Mucosa of stomach (tissue), 1 donor: ENCODE results near the gene PAN3.

Experiments used
- H3K27me3 ChIP-seq: one replicate; pipeline ENCODE4 v1.7.0; 2013; ENCODE audit warnings: mild to moderate bottlenecking, low read length; ENCODE audit not compliant: control insufficient read depth, insufficient read depth
- H3K36me3 ChIP-seq: one replicate; pipeline ENCODE4 v1.7.0; 2013; ENCODE audit warnings: low read length; ENCODE audit not compliant: control insufficient read depth, insufficient read depth
- H3K4me1 ChIP-seq: one replicate; pipeline ENCODE4 v1.7.0; 2013; ENCODE audit warnings: mild to moderate bottlenecking, low read length; ENCODE audit not compliant: control insufficient read depth, insufficient read depth
- H3K4me3 ChIP-seq: one replicate; pipeline ENCODE4 v1.7.0; 2013; ENCODE audit warnings: low read length
- H3K9ac ChIP-seq: one replicate; pipeline ENCODE4 v1.7.0; 2013; ENCODE audit warnings: mild to moderate bottlenecking, low read length, moderate library complexity
- H3K9me3 ChIP-seq: one replicate; pipeline ENCODE4 v1.7.0; 2013; ENCODE audit warnings: mild to moderate bottlenecking, low read length, moderate library complexity; ENCODE audit not compliant: control insufficient read depth
- donor health status: Pancreatic carcinoma.

PAN3 gene

GRCh38 chr13:28239374-28239773 is 101.0 kb downstream of the PAN3 start:
- Histone ChIP-seq H3K36me3 (no peaks in the 10 kb centered on the region), H3K27me3 (no peaks in the 10 kb centered on the region), H3K9me3 (no peaks in the 10 kb centered on the region), H3K4me1 (no peaks in the 10 kb centered on the region), H3K4me3 (no peak overlapping the region), H3K9ac (no peak overlapping the region)

DNA sequence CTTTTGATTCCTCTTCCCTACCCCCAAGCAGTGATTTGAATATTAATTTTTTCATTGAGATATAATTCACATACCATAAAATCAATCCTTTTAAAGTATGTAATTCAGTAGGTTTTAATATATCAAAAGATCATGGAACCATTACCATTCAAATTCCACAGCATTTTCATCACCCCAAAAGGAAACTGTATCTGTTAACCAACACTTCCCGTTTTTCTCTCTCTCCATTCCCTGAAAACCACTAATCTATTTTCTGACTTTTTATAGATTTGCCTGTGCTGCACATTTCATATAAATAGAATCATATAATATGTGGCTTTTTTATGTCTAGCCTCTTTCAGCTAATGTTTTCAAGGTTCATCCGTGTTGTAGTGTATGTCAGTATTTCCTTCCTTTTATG is 107.1 kb downstream of the PAN3 start:
- H3K4me3 ChIP-seq = no peak overlapping the region
- H3K27me3 ChIP-seq = no peaks in the 10 kb centered on the region
- no peak overlapping the region for H3K9ac ChIP-seq
- H3K36me3 ChIP-seq = no peaks in the 10 kb centered on the region
- H3K9me3 ChIP-seq = no peaks in the 10 kb centered on the region
- H3K4me1 ChIP-seq = peaks cover 4% of the 10 kb centered on the region

DNA sequence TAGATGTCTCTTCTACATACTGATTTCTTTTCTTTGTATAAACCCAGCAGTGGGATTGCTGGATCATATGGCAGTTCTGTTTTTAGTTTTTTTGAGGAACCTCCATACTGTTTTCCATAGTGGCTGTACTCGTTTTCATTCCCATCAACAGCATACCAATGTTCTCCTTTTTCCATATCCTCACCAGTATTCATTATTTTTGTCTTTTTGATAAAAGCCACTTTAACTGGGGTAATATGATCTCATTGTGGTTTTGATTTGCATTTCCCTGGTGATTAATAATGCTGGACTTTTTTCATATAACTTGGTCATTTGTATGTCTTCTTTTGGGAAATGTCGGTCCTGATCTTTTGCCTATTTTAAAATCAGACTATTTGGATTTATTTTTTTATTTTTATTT is 108.5 kb downstream of the PAN3 start:
- Histone ChIP-seq H3K4me1 (peaks cover 4% of the 10 kb centered on the region), H3K4me3 (no peak overlapping the region), H3K36me3 (no peaks in the 10 kb centered on the region), H3K27me3 (no peaks in the 10 kb centered on the region), H3K9me3 (no peaks in the 10 kb centered on the region), H3K9ac (no peak overlapping the region)

- H3K9me3 ChIP-seq = no peaks in the 10 kb centered on the region
- no peaks in the 10 kb centered on the region for H3K27me3 ChIP-seq
- no peak overlapping the region for H3K9ac ChIP-seq
- H3K4me3 ChIP-seq = no peak overlapping the region
- no peaks in the 10 kb centered on the region for H3K36me3 ChIP-seq
- peaks cover 4% of the 10 kb centered on the region for H3K4me1 ChIP-seq
Measured at GRCh38 chr13:28248080-28248479, 109.7 kb downstream of the PAN3 start.

GRCh38 chr13:28250542-28250941 is 112.2 kb downstream of the PAN3 start:
- Histone ChIP-seq H3K36me3 (no peaks in the 10 kb centered on the region), H3K9ac (no peak overlapping the region), H3K4me1 (peaks cover 4% of the 10 kb centered on the region), H3K27me3 (no peaks in the 10 kb centered on the region), H3K4me3 (no peak overlapping the region), H3K9me3 (no peaks in the 10 kb centered on the region)

GRCh38 chr13:28251466-28251865 is 113.1 kb downstream of the PAN3 start:
- no peak overlapping the region for H3K4me3 ChIP-seq
- H3K36me3 ChIP-seq = no peaks in the 10 kb centered on the region
- no peaks in the 10 kb centered on the region for H3K27me3 ChIP-seq

GRCh38 chr13:28252547-28252946 is 114.2 kb downstream of the PAN3 start:
- H3K9ac ChIP-seq = no peak overlapping the region
- no peaks in the 10 kb centered on the region for H3K9me3 ChIP-seq
- H3K4me1 ChIP-seq = peaks cover 4% of the 10 kb centered on the region
- H3K4me3 ChIP-seq = no peak overlapping the region
- no peaks in the 10 kb centered on the region for H3K27me3 ChIP-seq
- no peaks in the 10 kb centered on the region for H3K36me3 ChIP-seq

More at GRCh38 chr13:28251466-28251865, 113.1 kb downstream of the PAN3 start:
- Histone ChIP-seq H3K9me3 (no peaks in the 10 kb centered on the region), H3K4me1 (peaks cover 4% of the 10 kb centered on the region), H3K9ac (no peak overlapping the region)

- Histone ChIP-seq H3K36me3 (no peaks in the 10 kb centered on the region), H3K4me1 (no peaks in the 10 kb centered on the region), H3K9me3 (no peaks in the 10 kb centered on the region), H3K4me3 (no peak overlapping the region), H3K9ac (no peak overlapping the region), H3K27me3 (no peaks in the 10 kb centered on the region)
Measured at GRCh38 chr13:28257305-28257704, 119.0 kb downstream of the PAN3 start.

DNA sequence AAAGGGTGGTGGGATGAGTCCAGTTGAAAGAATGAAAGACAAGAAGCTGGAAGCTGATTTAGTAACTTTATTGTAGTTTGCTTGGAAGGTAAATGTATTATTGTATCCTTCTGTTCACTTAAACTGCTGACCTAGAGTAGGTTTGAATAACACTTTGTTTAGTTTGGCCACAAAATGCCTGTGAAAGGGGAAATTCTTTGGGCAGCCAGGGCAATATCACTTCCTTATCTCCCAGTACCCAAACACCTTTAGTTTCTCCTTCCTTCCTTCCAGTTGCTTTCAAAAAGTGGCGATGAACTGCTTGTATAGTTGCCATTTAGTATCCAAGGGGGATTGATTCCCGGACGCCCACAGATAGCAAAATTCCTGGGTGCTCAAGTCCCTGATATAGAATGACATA is 120.1 kb downstream of the PAN3 start:
- H3K36me3 ChIP-seq = no peaks in the 10 kb centered on the region
- no peak overlapping the region for H3K9ac ChIP-seq
- H3K4me3 ChIP-seq = no peak overlapping the region
- no peaks in the 10 kb centered on the region for H3K9me3 ChIP-seq
- H3K27me3 ChIP-seq = no peaks in the 10 kb centered on the region
- H3K4me1 ChIP-seq = no peaks in the 10 kb centered on the region

- no peaks in the 10 kb centered on the region for H3K9me3 ChIP-seq
- H3K9ac ChIP-seq = no peak overlapping the region
- H3K4me3 ChIP-seq = no peak overlapping the region
- H3K36me3 ChIP-seq = peaks cover 3% of the 10 kb centered on the region
- no peaks in the 10 kb centered on the region for H3K4me1 ChIP-seq
- H3K27me3 ChIP-seq = no peaks in the 10 kb centered on the region
Measured at GRCh38 chr13:28267497-28267896, 129.2 kb downstream of the PAN3 start.

GRCh38 chr13:28268800-28269223 is 130.5 kb downstream of the PAN3 start:
- H3K4me3 ChIP-seq = no peak overlapping the region
- peaks cover 3% of the 10 kb centered on the region for H3K36me3 ChIP-seq
- no peak overlapping the region for H3K9ac ChIP-seq
- H3K4me1 ChIP-seq = no peaks in the 10 kb centered on the region
- H3K9me3 ChIP-seq = no peaks in the 10 kb centered on the region
- H3K27me3 ChIP-seq = no peaks in the 10 kb centered on the region

- Histone ChIP-seq H3K36me3 (peaks cover 3% of the 10 kb centered on the region), H3K9ac (no peak overlapping the region), H3K4me1 (no peaks in the 10 kb centered on the region), H3K4me3 (no peak overlapping the region), H3K9me3 (no peaks in the 10 kb centered on the region), H3K27me3 (no peaks in the 10 kb centered on the region)
Measured at GRCh38 chr13:28271056-28271840, 132.9 kb downstream of the PAN3 start.

GRCh38 chr13:28273919-28274318 is 135.6 kb downstream of the PAN3 start:
- Histone ChIP-seq H3K36me3 (peaks cover 11% of the 10 kb centered on the region), H3K9ac (no peak overlapping the region), H3K27me3 (no peaks in the 10 kb centered on the region), H3K9me3 (no peaks in the 10 kb centered on the region), H3K4me3 (no peak overlapping the region), H3K4me1 (no peaks in the 10 kb centered on the region)
